ENCODE data around the gene ARID4B.
"Not testable (repeated sequence)": the region's sequence is repeated elsewhere in the genome, so short reads cannot be mapped to it uniquely, and the experiment has no call there.

Gene ARID4B

DNA sequence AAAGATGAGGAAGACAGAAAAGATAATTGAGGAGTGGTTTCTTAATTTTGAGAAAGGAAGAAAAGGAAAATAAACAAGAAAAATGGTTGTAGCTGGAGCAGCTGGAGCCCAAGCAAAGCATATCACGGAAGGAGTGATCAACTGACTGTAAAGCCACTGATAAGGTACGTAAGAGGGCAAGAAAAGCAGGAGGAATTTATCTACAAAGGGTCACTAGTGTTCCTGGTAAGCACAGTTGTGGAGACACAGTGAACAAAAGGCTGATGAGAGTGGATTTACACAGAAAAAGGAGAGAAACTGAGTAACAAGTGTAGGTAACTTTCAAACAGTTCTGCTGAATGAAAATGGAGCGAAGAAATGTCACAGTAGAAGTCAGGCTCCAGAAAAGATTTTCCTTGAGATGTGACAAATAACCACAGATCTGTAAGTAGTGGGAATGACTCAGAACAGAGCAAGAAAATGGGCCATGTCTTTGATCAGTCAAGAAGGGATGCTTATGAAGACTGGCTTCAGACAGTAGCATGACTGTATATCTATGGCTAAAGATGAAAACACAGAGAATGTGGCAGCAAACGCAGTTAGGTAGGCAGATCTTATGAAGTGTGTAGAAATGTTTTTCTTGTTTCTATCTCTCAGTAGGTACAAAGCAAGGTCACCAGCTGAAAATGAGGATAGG, 121.3 kb downstream of the ARID4B start:
- no peak for TF ChIP-seq CTCF (IDR thresholded peaks at IDR 0.05)
- no peak for TF ChIP-seq ZFX (IDR thresholded peaks at IDR 0.05; ENCODE audit: borderline replicate concordance)
- no peak overlapping the region for H3K27ac ChIP-seq

- TF ChIP-seq CTCF (IDR thresholded peaks at IDR 0.05), result no peak
- TF ChIP-seq ZFX (IDR thresholded peaks at IDR 0.05; ENCODE audit: borderline replicate concordance), result no peak
- H3K27ac ChIP-seq, result no peak overlapping the region
These were observed 122.3 kb downstream of the ARID4B start for GRCh38 chr1:235205687-235206086.

- TF ChIP-seq ZFX (IDR thresholded peaks at IDR 0.05; ENCODE audit: borderline replicate concordance), result no peak
- TF ChIP-seq CTCF (IDR thresholded peaks at IDR 0.05), result no peak
- H3K27ac ChIP-seq, result no peak overlapping the region
These were observed 124.6 kb downstream of the ARID4B start for GRCh38 chr1:235203428-235203827.

- not testable (repeated sequence) for H3K27ac ChIP-seq
These were observed 125.5 kb downstream of the ARID4B start for GRCh38 chr1:235202447-235202846.

DNA sequence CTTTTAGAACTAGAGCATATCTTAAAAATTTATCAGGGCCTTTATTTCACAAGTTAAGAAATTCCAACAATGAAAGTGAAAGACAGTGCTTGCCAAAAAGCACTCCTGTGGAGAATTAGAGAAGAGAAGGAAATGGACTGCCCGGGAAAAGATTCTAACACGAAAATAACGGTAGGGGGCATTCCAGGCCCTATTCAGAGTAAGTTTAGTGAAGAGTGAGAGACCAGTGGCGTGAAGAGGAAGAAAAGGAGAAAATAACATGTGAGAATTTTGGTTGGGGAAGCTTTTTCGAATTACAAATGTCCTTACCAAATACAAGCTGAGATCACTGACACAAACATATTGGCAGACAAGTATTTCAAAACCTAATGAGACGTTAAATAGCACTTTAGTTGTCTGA, 128.5 kb downstream of the ARID4B start:
- H3K27ac ChIP-seq, result no peak overlapping the region
- TF ChIP-seq ZFX (IDR thresholded peaks at IDR 0.05; ENCODE audit: borderline replicate concordance) (no peak), CTCF (IDR thresholded peaks at IDR 0.05) (peak; percentile 33)

DNA sequence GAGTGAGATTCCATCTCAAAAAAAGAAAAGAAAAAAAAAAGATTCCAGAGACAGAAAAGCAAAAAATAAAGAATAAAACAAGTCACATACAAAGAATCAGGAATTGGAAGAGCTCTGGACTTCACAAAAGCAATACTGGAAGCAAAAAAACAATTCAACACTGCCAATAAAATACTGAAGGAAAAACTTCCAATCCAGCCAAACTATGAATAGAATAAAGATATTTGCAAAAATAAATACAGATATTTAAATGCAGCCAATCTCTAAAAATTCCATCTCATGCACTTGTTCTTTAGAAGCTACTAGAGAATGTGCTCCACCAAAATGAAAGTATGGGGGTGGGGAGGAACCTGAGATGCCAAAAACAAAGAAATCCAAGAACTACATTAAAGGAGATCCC, 137.5 kb downstream of the ARID4B start:
- TF ChIP-seq CTCF (IDR thresholded peaks at IDR 0.05) (no peak), ZFX (IDR thresholded peaks at IDR 0.05; ENCODE audit: borderline replicate concordance) (no peak)
- no peak overlapping the region for H3K27ac ChIP-seq

- TF ChIP-seq ZFX (IDR thresholded peaks at IDR 0.05; ENCODE audit: borderline replicate concordance) (no peak), CTCF (IDR thresholded peaks at IDR 0.05) (no peak)
- H3K27ac ChIP-seq, result no peak overlapping the region
These were observed 140.7 kb downstream of the ARID4B start for GRCh38 chr1:235187316-235187715.
